ENCODE data around the gene PARM1.

PARM1 gene

GRCh38 chr4:75028196-75028854 is 95.4 kb downstream of the PARM1 start:
- no peak overlapping the region for H3K4me2 ChIP-seq (ENCODE audit: low read length)
- no peak overlapping the region for H2AFZ ChIP-seq (ENCODE audit: low read length)
- H4K20me1 ChIP-seq (ENCODE audit: insufficient read depth, low read length): no peaks in the 10 kb centered on the region
- H3K36me3 ChIP-seq (ENCODE audit: insufficient read depth, low read length): no peaks in the 10 kb centered on the region
- H3K9me2 ChIP-seq (ENCODE audit: low read depth, low read length): no peaks in the 10 kb centered on the region
- no peaks in the 10 kb centered on the region for H3K4me1 ChIP-seq (ENCODE audit: insufficient read depth, low read length, severe bottlenecking)
- no peak overlapping the region for H3K27ac ChIP-seq (ENCODE audit: low read depth, low read length, poor library complexity, severe bottlenecking)
- no peak overlapping the region for H3K9ac ChIP-seq (ENCODE audit: low read length)
- TF ChIP-seq EZH2 (IDR thresholded peaks at IDR 0.05; ENCODE audit: borderline replicate concordance, low read length) (no peak), CTCF (IDR thresholded peaks at IDR 0.05; ENCODE audit: low read length) (no peak)
- no peaks in the 10 kb centered on the region for H3K9me3 ChIP-seq (ENCODE audit: low read length)
- H3K4me3 ChIP-seq (ENCODE audit: low read depth, low read length, poor library complexity, severe bottlenecking): no peak overlapping the region
- H3K27me3 ChIP-seq (ENCODE audit: insufficient read depth, low read length): no peaks in the 10 kb centered on the region
- H3F3A ChIP-seq (ENCODE audit: insufficient read depth, low read length): no peaks in the 10 kb centered on the region
- H3K79me2 ChIP-seq (ENCODE audit: insufficient read depth, low read length): no peaks in the 10 kb centered on the region

- Histone ChIP-seq H3K36me3 (ENCODE audit: insufficient read depth, low read length) (no peaks in the 10 kb centered on the region), H3K27ac (ENCODE audit: low read depth, low read length, poor library complexity, severe bottlenecking) (no peak overlapping the region), H3K9me2 (ENCODE audit: low read depth, low read length) (no peaks in the 10 kb centered on the region), H3F3A (ENCODE audit: insufficient read depth, low read length) (no peaks in the 10 kb centered on the region), H3K27me3 (ENCODE audit: insufficient read depth, low read length) (no peaks in the 10 kb centered on the region), H3K4me3 (ENCODE audit: low read depth, low read length, poor library complexity, severe bottlenecking) (no peak overlapping the region), H4K20me1 (ENCODE audit: insufficient read depth, low read length) (no peaks in the 10 kb centered on the region), H3K79me2 (ENCODE audit: insufficient read depth, low read length) (no peaks in the 10 kb centered on the region), H3K9ac (ENCODE audit: low read length) (no peak overlapping the region), H3K4me1 (ENCODE audit: insufficient read depth, low read length, severe bottlenecking) (no peaks in the 10 kb centered on the region), H2AFZ (ENCODE audit: low read length) (no peak overlapping the region), H3K4me2 (ENCODE audit: low read length) (no peak overlapping the region), H3K9me3 (ENCODE audit: low read length) (no peaks in the 10 kb centered on the region)
- TF ChIP-seq CTCF (IDR thresholded peaks at IDR 0.05; ENCODE audit: low read length): no peak
- TF ChIP-seq EZH2 (IDR thresholded peaks at IDR 0.05; ENCODE audit: borderline replicate concordance, low read length): no peak
Measured at GRCh38 chr4:75030028-75030427, 97.1 kb downstream of the PARM1 start.

GRCh38 chr4:75030649-75031235 is 97.8 kb downstream of the PARM1 start:
- Histone ChIP-seq H3K9me3 (ENCODE audit: low read length) (no peaks in the 10 kb centered on the region), H3K4me1 (ENCODE audit: insufficient read depth, low read length, severe bottlenecking) (no peaks in the 10 kb centered on the region), H3K4me2 (ENCODE audit: low read length) (no peak overlapping the region), H3K27me3 (ENCODE audit: insufficient read depth, low read length) (no peaks in the 10 kb centered on the region), H4K20me1 (ENCODE audit: insufficient read depth, low read length) (no peaks in the 10 kb centered on the region), H2AFZ (ENCODE audit: low read length) (no peak overlapping the region), H3K79me2 (ENCODE audit: insufficient read depth, low read length) (no peaks in the 10 kb centered on the region), H3K9me2 (ENCODE audit: low read depth, low read length) (no peaks in the 10 kb centered on the region), H3K4me3 (ENCODE audit: low read depth, low read length, poor library complexity, severe bottlenecking) (no peak overlapping the region), H3K9ac (ENCODE audit: low read length) (no peak overlapping the region), H3F3A (ENCODE audit: insufficient read depth, low read length) (no peaks in the 10 kb centered on the region), H3K27ac (ENCODE audit: low read depth, low read length, poor library complexity, severe bottlenecking) (no peak overlapping the region), H3K36me3 (ENCODE audit: insufficient read depth, low read length) (no peaks in the 10 kb centered on the region)
- no peak for TF ChIP-seq EZH2 (IDR thresholded peaks at IDR 0.05; ENCODE audit: borderline replicate concordance, low read length)

- Histone ChIP-seq H3K36me3 (ENCODE audit: insufficient read depth, low read length) (no peaks in the 10 kb centered on the region), H4K20me1 (ENCODE audit: insufficient read depth, low read length) (no peaks in the 10 kb centered on the region), H3K9me2 (ENCODE audit: low read depth, low read length) (no peaks in the 10 kb centered on the region), H3K27me3 (ENCODE audit: insufficient read depth, low read length) (no peaks in the 10 kb centered on the region), H3K4me1 (ENCODE audit: insufficient read depth, low read length, severe bottlenecking) (no peaks in the 10 kb centered on the region), H3K9me3 (ENCODE audit: low read length) (no peaks in the 10 kb centered on the region), H3K9ac (ENCODE audit: low read length) (no peak overlapping the region), H3F3A (ENCODE audit: insufficient read depth, low read length) (no peaks in the 10 kb centered on the region), H3K4me2 (ENCODE audit: low read length) (no peak overlapping the region), H3K27ac (ENCODE audit: low read depth, low read length, poor library complexity, severe bottlenecking) (no peak overlapping the region), H3K79me2 (ENCODE audit: insufficient read depth, low read length) (no peaks in the 10 kb centered on the region), H2AFZ (ENCODE audit: low read length) (no peak overlapping the region), H3K4me3 (ENCODE audit: low read depth, low read length, poor library complexity, severe bottlenecking) (no peak overlapping the region)
- TF ChIP-seq EZH2 (IDR thresholded peaks at IDR 0.05; ENCODE audit: borderline replicate concordance, low read length) (no peak), CTCF (IDR thresholded peaks at IDR 0.05; ENCODE audit: low read length) (no peak)
Measured at GRCh38 chr4:75031775-75032174, 98.9 kb downstream of the PARM1 start.

Data from OCI-LY1 (cell line).